PC-3 (cell line): ENCODE data around the gene IGHMBP2.

ENCODE experiments used
- EZH2phosphoT487 ChIP-seq: fragments of 300-600 bp; sonication (generic); IDR thresholded peaks from 2 replicates; pipeline ENCODE4 v1.6.1; 2018; ENCODE audit warnings: mild to moderate bottlenecking, antibody characterized with exemption, low read length, borderline replicate concordance
- TF ChIP-seq, protein P1 (sequence below): fragments of 300-600 bp; sonication (generic); conservative IDR thresholded peaks from 2 replicates; pipeline ENCODE4 v1.5.1; 2017; ENCODE audit warnings: antibody characterized with exemption, low read depth, mild to moderate bottlenecking, low read length

DNA sequence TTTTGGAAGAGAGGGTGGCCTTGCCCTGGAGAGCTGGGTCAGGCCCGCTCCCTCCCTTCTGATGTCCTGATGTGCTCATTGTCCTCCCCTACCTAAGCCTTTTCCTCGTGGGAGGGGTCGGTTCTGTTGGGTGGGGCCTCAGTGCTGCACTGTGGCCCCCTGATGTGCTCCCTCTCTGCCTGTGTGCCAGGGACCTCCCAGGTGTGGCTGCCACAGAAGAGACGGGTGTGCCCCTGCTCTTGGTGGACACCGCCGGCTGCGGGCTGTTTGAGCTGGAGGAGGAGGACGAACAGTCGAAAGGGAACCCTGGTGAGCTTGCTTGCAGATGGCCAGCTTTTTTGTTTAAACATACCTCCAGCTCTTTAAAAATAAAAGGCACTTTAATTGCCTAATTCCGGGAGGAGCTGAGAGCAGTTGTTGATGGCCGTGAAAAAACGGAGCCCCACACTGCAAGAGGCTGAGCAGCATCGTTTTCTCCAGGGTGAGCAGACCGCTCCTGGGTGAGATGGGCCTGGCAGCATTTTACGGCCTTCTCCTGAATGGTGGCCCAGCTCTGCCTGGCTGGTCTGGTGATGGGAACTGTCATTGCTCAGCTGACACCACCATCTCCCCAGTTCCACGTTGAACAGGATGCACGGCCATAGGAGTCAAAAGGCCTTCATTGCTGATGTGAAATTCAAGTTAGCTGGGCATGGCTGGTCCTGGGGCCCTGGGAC lies 30.1 kb downstream of the IGHMBP2 start:
- TF ChIP-seq, protein P1, sequence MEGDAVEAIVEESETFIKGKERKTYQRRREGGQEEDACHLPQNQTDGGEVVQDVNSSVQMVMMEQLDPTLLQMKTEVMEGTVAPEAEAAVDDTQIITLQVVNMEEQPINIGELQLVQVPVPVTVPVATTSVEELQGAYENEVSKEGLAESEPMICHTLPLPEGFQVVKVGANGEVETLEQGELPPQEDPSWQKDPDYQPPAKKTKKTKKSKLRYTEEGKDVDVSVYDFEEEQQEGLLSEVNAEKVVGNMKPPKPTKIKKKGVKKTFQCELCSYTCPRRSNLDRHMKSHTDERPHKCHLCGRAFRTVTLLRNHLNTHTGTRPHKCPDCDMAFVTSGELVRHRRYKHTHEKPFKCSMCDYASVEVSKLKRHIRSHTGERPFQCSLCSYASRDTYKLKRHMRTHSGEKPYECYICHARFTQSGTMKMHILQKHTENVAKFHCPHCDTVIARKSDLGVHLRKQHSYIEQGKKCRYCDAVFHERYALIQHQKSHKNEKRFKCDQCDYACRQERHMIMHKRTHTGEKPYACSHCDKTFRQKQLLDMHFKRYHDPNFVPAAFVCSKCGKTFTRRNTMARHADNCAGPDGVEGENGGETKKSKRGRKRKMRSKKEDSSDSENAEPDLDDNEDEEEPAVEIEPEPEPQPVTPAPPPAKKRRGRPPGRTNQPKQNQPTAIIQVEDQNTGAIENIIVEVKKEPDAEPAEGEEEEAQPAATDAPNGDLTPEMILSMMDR, result no peak
- no peak for TF ChIP-seq EZH2phosphoT487
